Cerebellar nuclear complex (tissue), 1 donor: ENCODE results near the gene MYNN.

Experiments
- DNase-seq, 2 experiments: peaks; one replicate each; lab custom pipeline; 2025; lab: John Stamatoyannopoulos, UW

MYNN gene

GRCh38 chr3:169835533-169835932 lies 62.3 kb downstream of the MYNN start:
- no peak for DNase-seq

GRCh38 chr3:169836078-169836941 lies 63.1 kb downstream of the MYNN start:
- DNase-seq, result no peak

GRCh38 chr3:169836942-169837275 lies 63.7 kb downstream of the MYNN start:
- no peak for DNase-seq

- DNase-seq, result no peak
These were observed 65.4 kb downstream of the MYNN start for GRCh38 chr3:169838511-169839030.
